ENCODE results near the gene NIM1K. TPM values are rescaled to one million over a fixed set of nuclear protein-coding genes. Genes with fewer than 3 reads are reported as not detected.
A peak's percentile ranks its signal among the peaks of the same experiment; 100 is the strongest.
"Not testable (repeated sequence)": the region's sequence is repeated elsewhere in the genome, so short reads cannot be mapped to it uniquely, and the experiment has no call there.

The NIM1K gene
- polyA plus RNA-seq, 3 donors from 2014 or later, result 0.25 TPM; not detected in 2

DNA sequence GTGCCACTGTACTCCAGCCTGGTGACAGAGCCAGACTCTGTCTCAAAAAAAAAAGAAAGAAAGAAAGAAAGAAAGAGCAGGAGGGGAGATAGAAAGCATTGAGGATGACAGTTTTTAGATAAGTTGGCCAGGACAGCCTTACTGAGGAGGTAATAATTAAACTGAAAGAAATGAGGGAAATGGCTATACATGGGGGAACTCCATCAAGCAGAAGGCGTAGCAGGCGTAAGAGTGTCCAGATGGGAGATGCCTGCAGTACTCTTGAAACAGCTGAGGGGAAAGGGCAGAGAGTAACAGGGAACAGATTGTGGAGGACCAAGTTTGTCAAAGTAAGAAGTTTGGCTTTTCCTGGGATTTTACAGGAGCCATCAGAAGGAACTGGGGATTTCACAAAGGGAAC lies 63.7 kb downstream of the NIM1K start:
- H3K27ac Mint-ChIP-seq, result no peak overlapping the region
- peaks cover 0 to 6% (median 0%) of the 10 kb centered on the region in 6 donors for H3K9me3 Mint-ChIP-seq
- H3K4me1 Mint-ChIP-seq, result no peaks in the 10 kb centered on the region
- H3K36me3 Mint-ChIP-seq, result no peaks in the 10 kb centered on the region
- H3K27me3 Mint-ChIP-seq (ENCODE audit: low read depth in 3 of 3), result peaks cover 2 to 10% (median 4%) of the 10 kb centered on the region in 3 donors
- no peak for DNase-seq
- no peak overlapping the region for H3K4me3 Mint-ChIP-seq

DNA sequence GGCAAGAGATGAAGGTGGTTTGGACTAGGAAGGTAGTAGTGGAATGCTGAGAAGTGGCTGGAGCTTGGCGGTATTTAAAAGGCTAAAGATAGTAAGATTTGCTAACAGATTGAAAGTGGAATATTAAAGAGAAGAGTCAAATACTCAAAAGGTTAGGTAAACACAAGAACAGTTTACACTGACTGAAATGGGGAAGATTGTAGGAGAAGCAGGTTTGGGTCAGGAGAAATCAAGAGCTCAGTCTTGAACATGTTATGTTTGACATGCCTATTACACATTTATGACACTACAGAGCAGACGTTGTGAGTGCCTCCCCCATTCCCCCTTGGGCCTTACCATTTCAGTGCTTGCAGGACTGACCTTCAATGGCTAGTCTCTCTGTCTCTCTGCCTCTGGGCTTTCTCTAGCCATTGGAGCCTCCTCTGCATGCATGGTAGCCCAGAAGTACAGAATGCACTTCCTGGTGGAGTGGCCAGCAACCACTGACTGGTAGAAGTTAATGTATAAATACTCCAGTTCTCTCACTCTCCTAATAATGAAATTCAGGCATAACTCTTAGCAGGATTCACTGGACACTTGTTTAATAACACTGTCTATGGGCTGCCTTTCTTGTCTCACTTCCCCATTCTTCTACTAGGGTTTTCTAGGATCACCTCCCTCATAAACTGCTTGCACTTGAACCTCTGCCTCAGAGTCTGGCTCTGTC lies 64.4 kb downstream of the NIM1K start:
- no peak overlapping the region for H3K27ac Mint-ChIP-seq

DNA sequence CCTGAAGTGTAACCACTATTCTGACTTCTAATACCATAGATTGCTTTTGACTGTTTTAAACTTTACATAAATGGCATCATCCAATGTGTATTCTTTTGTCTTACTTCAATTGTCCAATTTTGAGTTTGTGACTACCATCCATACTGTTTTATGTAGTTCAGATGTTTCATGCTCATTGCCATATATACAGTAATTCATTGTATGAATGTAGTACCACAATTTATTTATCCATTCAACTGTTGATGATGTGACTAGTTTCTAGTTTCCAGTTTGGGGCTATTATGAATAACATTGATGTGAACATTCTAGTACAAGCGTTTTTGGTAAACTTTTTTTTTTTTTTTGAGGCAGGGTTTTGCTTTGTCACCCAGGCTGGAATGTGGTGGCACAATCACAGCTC lies 66.1 kb downstream of the NIM1K start:
- no peak overlapping the region for H3K27ac Mint-ChIP-seq
- no peak for DNase-seq
- H3K4me3 Mint-ChIP-seq, result no peak overlapping the region
- H3K9me3 Mint-ChIP-seq, result peaks cover 0 to 6% (median 0%) of the 10 kb centered on the region in 6 donors
- H3K36me3 Mint-ChIP-seq, result no peaks in the 10 kb centered on the region
- peaks cover 7 to 9% (median 7%) of the 10 kb centered on the region in 3 donors for H3K27me3 Mint-ChIP-seq (ENCODE audit: low read depth in 3 of 3)
- no peaks in the 10 kb centered on the region for H3K4me1 Mint-ChIP-seq

More for the DNA sequence above, 64.4 kb downstream of the NIM1K start:
- no peak for DNase-seq
- peaks cover 2 to 10% (median 4%) of the 10 kb centered on the region in 3 donors for H3K27me3 Mint-ChIP-seq (ENCODE audit: low read depth in 3 of 3)
- no peaks in the 10 kb centered on the region for H3K36me3 Mint-ChIP-seq
- no peak overlapping the region for H3K4me3 Mint-ChIP-seq
- peaks cover 0 to 6% (median 0%) of the 10 kb centered on the region in 6 donors for H3K9me3 Mint-ChIP-seq
- no peaks in the 10 kb centered on the region for H3K4me1 Mint-ChIP-seq

DNA sequence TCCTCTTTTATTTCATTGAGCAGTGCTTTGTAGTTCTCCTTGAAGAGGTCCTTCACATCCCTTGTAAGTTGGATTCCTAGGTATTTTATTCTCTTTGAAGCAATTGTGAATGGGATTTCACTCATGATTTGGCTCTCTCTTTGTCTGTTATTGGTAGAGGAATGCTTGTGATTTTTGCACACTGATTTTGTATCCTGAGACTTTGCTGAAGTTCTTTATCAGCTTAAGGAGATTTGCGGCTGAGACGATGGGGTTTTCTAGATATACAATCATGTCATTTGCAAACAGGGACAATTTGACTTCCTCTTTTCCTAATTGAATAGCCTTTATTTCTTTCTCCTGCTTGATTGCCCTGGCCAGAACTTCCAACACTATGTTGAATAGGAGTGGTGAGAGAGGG lies 70.2 kb downstream of the NIM1K start:
- not testable (repeated sequence) for H3K9me3 Mint-ChIP-seq, DNase-seq, H3K36me3 Mint-ChIP-seq, H3K4me3 Mint-ChIP-seq, H3K27ac Mint-ChIP-seq
- Mint-ChIP-seq H3K4me1 (peaks cover 0 to 12% of the 10 kb centered on the region in 2 donors), H3K27me3 (ENCODE audit: low read depth in 3 of 3) (peaks cover 2 to 20% (median 5%) of the 10 kb centered on the region in 3 donors)

DNA sequence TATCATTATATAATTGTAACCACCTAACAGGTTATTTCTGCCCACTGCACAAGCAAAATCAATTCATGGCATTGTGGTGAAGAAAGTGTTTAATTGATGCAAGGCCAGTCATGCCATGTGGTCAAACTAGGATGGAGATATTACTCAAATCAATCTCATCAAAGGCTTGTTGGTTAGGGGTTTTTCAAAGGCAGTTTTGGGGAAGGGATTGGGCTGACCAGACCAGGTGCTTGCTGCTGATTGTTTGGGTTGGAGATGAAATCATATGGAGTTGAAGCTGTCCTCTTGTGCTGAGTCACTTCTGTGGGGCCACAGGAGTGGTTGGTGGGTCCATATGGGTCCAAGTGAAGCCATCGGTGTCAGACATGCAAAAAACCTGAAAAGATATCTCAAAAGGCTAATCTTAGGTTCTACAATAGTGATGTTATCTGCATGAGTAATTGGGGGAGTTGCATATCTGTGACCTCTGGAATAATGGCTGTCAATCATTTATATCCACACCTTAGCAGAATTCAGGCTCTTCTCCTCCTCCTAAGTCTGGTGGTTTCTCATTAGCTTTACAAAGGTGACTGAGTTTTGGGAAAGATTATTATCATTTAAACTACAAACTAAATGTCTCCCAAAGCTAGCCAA lies 76.3 kb downstream of the NIM1K start:
- Mint-ChIP-seq H3K27ac (peak overlapping the region in 1 of 6 donors; percentile 43), H3K4me3 (peak overlapping the region in 1 of 5 donors; percentile 7), H3K36me3 (no peaks in the 10 kb centered on the region), H3K9me3 (peaks cover 0 to 9% (median under 1%) of the 10 kb centered on the region in 6 donors), H3K4me1 (peaks cover 0 to 24% of the 10 kb centered on the region in 2 donors), H3K27me3 (ENCODE audit: low read depth in 3 of 3) (peaks cover 3 to 20% (median 4%) of the 10 kb centered on the region in 3 donors)
- DNase-seq, result no peak

DNA sequence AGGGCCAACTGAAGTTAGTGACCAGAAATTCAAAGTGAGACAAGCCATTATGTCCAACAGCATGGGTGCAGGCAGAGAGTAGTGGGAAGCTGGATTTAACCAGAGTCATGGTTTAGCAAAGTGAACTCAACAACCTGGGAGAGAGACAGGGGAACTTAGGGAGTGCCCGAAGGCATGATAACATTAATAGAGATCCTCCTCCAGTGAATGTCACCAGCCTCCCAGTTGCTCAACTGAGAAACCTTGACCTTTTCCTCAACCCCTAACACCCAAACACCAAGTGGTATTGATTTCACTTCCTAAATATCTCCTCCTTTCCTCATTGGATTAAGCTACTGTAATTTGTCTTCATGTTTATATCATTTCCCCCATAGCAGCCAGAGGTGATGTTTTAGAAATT lies 78.6 kb downstream of the NIM1K start:
- H3K9me3 Mint-ChIP-seq, result peaks cover 0 to 4% (median under 1%) of the 10 kb centered on the region in 6 donors
- DNase-seq, result no peak
- peaks cover 3 to 12% (median 4%) of the 10 kb centered on the region in 3 donors for H3K27me3 Mint-ChIP-seq (ENCODE audit: low read depth in 3 of 3)
- no peak overlapping the region for H3K4me3 Mint-ChIP-seq
- H3K4me1 Mint-ChIP-seq, result peaks cover 0 to 24% of the 10 kb centered on the region in 2 donors
- no peak overlapping the region for H3K27ac Mint-ChIP-seq
- H3K36me3 Mint-ChIP-seq, result peaks cover 0 to 3% (median 0%) of the 10 kb centered on the region in 3 donors

DNA sequence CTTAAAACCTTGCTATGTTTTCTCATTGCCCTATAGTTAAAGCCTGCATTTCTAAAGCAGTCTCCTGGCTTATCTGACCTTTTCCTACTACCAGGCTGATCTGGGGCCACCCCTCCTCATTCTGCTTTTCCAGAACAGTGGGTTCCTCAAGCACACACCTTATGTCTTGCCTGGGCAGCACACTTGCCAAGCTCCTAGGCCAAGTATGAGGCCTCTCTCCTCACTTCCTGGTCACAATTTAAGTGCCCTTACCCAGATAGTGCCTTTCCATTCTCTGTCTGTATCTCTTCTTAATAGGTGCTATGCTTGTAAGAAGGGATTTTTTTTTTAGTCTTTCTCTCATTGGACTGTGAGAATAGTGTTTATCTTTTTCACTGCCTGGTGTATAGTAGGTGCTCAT lies 81.5 kb downstream of the NIM1K start:
- Mint-ChIP-seq H3K27me3 (ENCODE audit: low read depth in 3 of 3) (peaks cover 2 to 8% (median 3%) of the 10 kb centered on the region in 3 donors), H3K4me1 (no peaks in the 10 kb centered on the region), H3K9me3 (peaks cover 0 to 8% (median 0%) of the 10 kb centered on the region in 6 donors), H3K27ac (peak overlapping the region in 1 of 6 donors; percentile 35), H3K4me3 (no peak overlapping the region), H3K36me3 (peaks cover 0 to 3% (median 0%) of the 10 kb centered on the region in 3 donors)
- DNase-seq, result no peak

DNA sequence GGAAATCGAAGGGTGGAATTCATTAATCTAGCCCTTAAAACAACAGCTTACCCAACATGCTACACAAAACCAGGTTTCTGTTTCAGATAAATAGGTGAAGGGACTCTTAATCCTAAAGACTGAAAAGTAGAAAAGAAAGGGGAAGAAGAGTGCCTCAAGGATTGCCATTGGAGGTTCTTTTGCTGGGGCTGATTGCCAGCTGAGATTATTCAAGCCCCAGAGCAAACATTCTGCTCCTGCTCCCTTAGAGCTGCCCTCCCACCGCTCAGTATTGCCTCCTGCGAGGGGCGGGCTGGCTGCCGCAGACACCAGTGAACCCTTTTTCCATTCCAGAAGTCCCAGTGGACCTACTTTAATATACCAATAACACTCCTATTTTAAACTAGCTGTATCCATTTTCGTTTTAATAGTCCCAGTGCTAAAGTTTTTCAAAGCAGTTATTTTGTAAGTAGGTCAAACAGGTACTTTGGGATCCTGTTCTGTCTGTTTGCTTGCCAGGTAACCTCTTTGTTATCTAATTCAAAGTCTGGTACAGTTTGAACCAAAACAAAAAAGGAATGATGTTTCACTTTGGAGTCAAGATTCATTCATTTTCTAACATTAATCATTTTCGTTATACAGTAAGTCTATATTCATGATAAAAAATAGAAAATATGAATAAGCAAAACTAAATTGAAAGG lies 82.5 kb downstream of the NIM1K start:
- Mint-ChIP-seq H3K27me3 (ENCODE audit: low read depth in 3 of 3) (peaks cover 1 to 8% (median 2%) of the 10 kb centered on the region in 3 donors), H3K27ac (no peak overlapping the region), H3K4me3 (no peak overlapping the region), H3K4me1 (no peaks in the 10 kb centered on the region), H3K9me3 (peaks cover 0 to 8% (median 0%) of the 10 kb centered on the region in 6 donors), H3K36me3 (peaks cover 0 to 3% (median 0%) of the 10 kb centered on the region in 3 donors)
- no peak for DNase-seq

DNA sequence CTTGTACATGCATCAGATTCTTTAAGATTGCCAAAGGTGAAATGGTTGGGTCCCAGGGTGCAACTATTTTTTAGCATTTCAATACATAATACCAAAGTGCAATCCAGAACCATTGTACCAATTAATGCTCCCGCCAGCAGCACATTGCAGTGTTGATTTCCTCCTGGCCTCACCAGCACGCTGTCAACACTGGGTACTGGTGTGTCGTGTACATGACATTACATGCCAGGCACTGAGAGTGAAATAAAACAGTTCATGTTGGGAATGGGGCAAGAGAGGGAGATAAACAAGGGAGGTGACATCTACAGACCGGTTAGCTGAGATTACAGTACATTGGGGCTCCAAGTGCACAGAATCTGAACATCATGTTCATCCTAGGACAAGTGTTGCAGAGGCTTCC lies 83.4 kb downstream of the NIM1K start:
- H3K4me1 Mint-ChIP-seq, result no peaks in the 10 kb centered on the region
- peaks cover 0 to 5% (median 0%) of the 10 kb centered on the region in 6 donors for H3K9me3 Mint-ChIP-seq
- peaks cover 0 to 3% (median 0%) of the 10 kb centered on the region in 3 donors for H3K36me3 Mint-ChIP-seq
- peaks cover 0 to 4% (median 4%) of the 10 kb centered on the region in 3 donors for H3K27me3 Mint-ChIP-seq (ENCODE audit: low read depth in 3 of 3)
- DNase-seq, result no peak
- no peak overlapping the region for H3K27ac Mint-ChIP-seq
- H3K4me3 Mint-ChIP-seq, result no peak overlapping the region

DNA sequence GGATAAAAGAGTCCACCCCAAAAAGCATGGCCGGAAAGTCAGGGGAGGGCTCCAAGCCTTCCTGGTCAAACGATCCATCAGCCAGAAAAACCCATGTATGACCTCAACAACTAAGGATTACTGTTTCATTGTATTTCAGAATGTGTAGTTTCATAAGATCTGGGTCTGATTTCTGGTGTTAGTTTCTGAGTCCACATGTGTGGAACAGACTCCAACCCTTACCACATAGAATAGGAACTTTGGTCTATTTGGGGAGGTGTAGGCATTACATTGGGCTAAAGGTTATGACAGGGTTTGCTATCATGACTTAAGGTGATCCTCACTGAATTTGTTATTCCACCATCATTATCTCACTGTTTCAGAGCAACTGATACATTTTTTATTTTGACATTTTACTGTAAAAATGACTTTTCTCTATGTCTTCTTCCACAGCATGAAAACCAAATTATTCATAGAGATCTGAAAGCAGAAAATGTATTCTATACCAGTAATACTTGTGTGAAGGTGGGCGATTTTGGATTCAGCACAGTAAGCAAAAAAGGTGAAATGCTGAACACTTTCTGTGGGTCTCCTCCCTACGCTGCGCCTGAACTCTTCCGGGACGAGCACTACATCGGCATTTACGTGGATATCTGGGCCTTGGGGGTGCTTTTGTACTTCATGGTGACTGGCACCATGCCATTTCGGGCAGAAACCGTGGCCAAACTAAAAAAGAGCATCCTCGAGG lies 87.7 kb downstream of the NIM1K start:
- H3K27ac Mint-ChIP-seq, result no peak overlapping the region

DNA sequence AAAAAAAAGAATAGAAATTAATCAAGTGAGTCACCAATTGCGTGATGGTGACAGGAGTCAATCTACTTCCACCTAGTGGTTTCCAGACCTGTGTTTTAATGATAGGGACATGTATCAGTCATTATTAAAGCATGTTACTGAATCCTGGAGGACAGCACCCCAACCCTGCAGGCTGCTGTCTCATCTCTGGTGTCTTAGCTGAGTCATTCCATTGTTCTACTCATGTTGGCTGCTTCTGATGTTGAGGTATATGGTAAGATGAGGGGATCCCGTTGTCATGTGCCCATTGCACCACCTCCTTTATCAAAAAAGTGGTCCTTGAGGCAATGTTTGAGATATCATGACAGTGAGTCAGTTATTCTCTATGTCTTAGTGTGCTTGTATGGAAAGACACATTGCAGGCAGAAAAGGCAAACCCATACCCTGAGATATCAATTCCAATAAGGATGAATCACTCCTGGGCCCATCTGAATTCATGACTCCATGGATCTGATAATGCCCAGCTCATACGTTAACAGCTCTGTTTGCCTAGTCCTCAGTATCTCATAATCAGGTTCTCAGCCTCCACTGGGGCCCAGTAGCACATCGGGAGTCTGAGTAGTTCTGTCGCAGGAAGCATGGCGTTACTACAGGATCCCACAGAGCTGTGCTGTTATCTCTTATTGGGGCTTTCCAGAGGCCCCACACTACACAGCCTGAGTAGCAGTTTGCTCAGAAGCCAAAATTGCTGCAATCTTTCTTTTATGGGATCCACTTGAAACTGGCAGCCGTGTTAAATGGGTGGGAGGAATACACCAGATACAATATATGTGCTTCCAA lies 90.0 kb downstream of the NIM1K start:
- peaks cover 0 to 4% (median 2%) of the 10 kb centered on the region in 3 donors for H3K27me3 Mint-ChIP-seq (ENCODE audit: low read depth in 3 of 3)
- no peak overlapping the region for H3K4me3 Mint-ChIP-seq
- H3K36me3 Mint-ChIP-seq, result peaks cover 4 to 12% (median 6%) of the 10 kb centered on the region in 3 donors
- H3K27ac Mint-ChIP-seq, result no peak overlapping the region
- no peaks in the 10 kb centered on the region for H3K9me3 Mint-ChIP-seq
- H3K4me1 Mint-ChIP-seq, result no peaks in the 10 kb centered on the region
- DNase-seq, result no peak

More for the DNA sequence above, 87.7 kb downstream of the NIM1K start:
- H3K4me1 Mint-ChIP-seq, result no peaks in the 10 kb centered on the region
- H3K9me3 Mint-ChIP-seq, result peaks cover 0 to 4% (median 0%) of the 10 kb centered on the region in 6 donors
- H3K36me3 Mint-ChIP-seq, result peaks cover 0 to 4% (median 0%) of the 10 kb centered on the region in 3 donors
- H3K4me3 Mint-ChIP-seq, result no peak overlapping the region
- peaks cover 0 to 5% (median 2%) of the 10 kb centered on the region in 3 donors for H3K27me3 Mint-ChIP-seq (ENCODE audit: low read depth in 3 of 3)
- no peak for DNase-seq

DNA sequence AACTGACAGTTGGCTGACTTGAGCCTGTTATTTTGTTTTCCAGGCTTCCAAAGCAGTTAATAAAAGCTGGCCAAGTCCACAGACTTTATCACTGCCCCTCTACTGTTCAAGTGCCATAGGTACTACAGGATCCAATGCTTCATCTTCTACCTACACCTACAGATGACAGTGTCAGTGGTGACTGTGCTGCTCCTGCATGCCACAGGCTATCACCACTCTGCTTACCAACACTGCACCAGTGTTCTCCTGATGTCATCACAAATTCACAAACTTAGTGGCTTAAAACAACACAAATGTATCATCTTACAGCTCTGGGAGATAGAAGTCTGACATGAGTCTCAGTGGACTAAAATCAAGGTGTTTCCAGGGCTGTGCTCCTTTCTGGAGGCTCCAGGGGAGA lies 94.6 kb downstream of the NIM1K start:
- no peaks in the 10 kb centered on the region for H3K9me3 Mint-ChIP-seq
- H3K27ac Mint-ChIP-seq, result no peak overlapping the region
- H3K27me3 Mint-ChIP-seq (ENCODE audit: low read depth in 3 of 3), result peaks cover 0 to 4% (median 2%) of the 10 kb centered on the region in 3 donors
- peaks cover 17 to 29% (median 18%) of the 10 kb centered on the region in 3 donors for H3K36me3 Mint-ChIP-seq
- peaks cover 0 to 3% of the 10 kb centered on the region in 2 donors for H3K4me1 Mint-ChIP-seq
- H3K4me3 Mint-ChIP-seq, result no peak overlapping the region
- DNase-seq, result no peak
